Measurements from ENCODE around the gene AXL.

DNA sequence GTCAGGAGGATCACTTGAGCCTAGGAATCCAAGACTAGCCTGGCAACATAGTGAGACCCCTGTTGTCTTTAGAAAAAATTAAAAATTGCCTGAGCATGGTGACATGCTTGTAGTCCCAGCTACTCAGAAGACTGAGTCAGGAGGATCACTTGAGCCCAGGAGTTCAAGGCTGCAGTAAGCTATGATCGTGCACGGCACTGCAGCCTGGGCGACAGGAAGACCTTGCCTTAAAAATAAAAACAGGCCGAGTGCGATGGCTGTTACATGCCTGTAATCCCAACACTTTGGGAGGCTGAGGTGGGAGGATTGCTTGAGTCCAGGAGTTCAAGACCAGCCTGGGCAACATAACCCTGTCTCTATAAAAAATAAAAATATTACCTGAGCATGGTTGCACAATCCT lies 50.5 kb downstream of the AXL start:
- no peak for TF ChIP-seq CTCF (IDR thresholded peaks at IDR 0.05)
- TF ChIP-seq POLR2A (IDR thresholded peaks at IDR 0.05): no peak
